ENCODE results near the gene TYW1.
A peak's percentile ranks its signal among the peaks of the same experiment; 100 is the strongest.
"Not testable (repeated sequence)": the region's sequence is repeated elsewhere in the genome, so short reads cannot be mapped to it uniquely, and the experiment has no call there.

TYW1 gene

GRCh38 chr7:66996444-66997191, at the start of gene TYW1:
TSS of gene TYW1 (plus strand) at chr7:66996833. CDS start at chr7:66996979, 146 bp downstream.
- FAIRE-seq = not testable (repeated sequence)
- DNase-seq (ENCODE audit: low spot score) = peak; percentile 85

GRCh38 chr7:66948480-66949109, 48.0 kb upstream of the TYW1 start:
- no peak for FAIRE-seq

GRCh38 chr7:66950311-66950710, 46.3 kb upstream of the TYW1 start:
- DNase-seq (ENCODE audit: low spot score) (no peak), FAIRE-seq (no peak)

More at GRCh38 chr7:66948480-66949109, 48.0 kb upstream of the TYW1 start:
- DNase-seq (ENCODE audit: low spot score) = no peak

GRCh38 chr7:66950763-66951162, 45.9 kb upstream of the TYW1 start:
- DNase-seq (ENCODE audit: low spot score) (peak; percentile 39), FAIRE-seq (no peak)

- DNase-seq (ENCODE audit: low spot score) (peak; percentile 83), FAIRE-seq (peak; percentile 78)
Measured at GRCh38 chr7:66952343-66953043, 44.1 kb upstream of the TYW1 start.

GRCh38 chr7:66953044-66953427, 43.6 kb upstream of the TYW1 start:
- no peak for FAIRE-seq
- DNase-seq (ENCODE audit: low spot score) = no peak

- no peak for FAIRE-seq
Measured at GRCh38 chr7:66957595-66958290, 38.9 kb upstream of the TYW1 start.

GRCh38 chr7:66958538-66959350, 37.9 kb upstream of the TYW1 start:
- no peak for FAIRE-seq
- DNase-seq (ENCODE audit: low spot score) = no peak

More at GRCh38 chr7:66957595-66958290, 38.9 kb upstream of the TYW1 start:
- no peak for DNase-seq (ENCODE audit: low spot score)

GRCh38 chr7:66960192-66960591, 36.4 kb upstream of the TYW1 start:
- no peak for FAIRE-seq

GRCh38 chr7:66961096-66961495, 35.5 kb upstream of the TYW1 start:
- no peak for FAIRE-seq
- no peak for DNase-seq (ENCODE audit: low spot score)

More at GRCh38 chr7:66960192-66960591, 36.4 kb upstream of the TYW1 start:
- no peak for DNase-seq (ENCODE audit: low spot score)

GRCh38 chr7:66964411-66964810, 32.2 kb upstream of the TYW1 start:
- FAIRE-seq = no peak
- peak; percentile 17 for DNase-seq (ENCODE audit: low spot score)

GRCh38 chr7:66967029-66967428, 29.6 kb upstream of the TYW1 start:
- DNase-seq (ENCODE audit: low spot score) (no peak), FAIRE-seq (no peak)

GRCh38 chr7:66969001-66969400, 27.6 kb upstream of the TYW1 start:
- FAIRE-seq; DNase-seq (ENCODE audit: low spot score): not testable (repeated sequence)

GRCh38 chr7:66970310-66970709, 26.3 kb upstream of the TYW1 start:
- DNase-seq (ENCODE audit: low spot score) (no peak), FAIRE-seq (no peak)

- FAIRE-seq (no peak), DNase-seq (ENCODE audit: low spot score) (no peak)
Measured at GRCh38 chr7:66974986-66975590, 21.5 kb upstream of the TYW1 start.

- FAIRE-seq; DNase-seq (ENCODE audit: low spot score): not testable (repeated sequence)
Measured at GRCh38 chr7:66978312-66978711, 18.3 kb upstream of the TYW1 start.

- FAIRE-seq = peak; percentile 52
- not testable (repeated sequence) for DNase-seq (ENCODE audit: low spot score)
Measured at GRCh38 chr7:66979013-66979412, 17.6 kb upstream of the TYW1 start.

- not testable (repeated sequence) for FAIRE-seq; DNase-seq (ENCODE audit: low spot score)
Measured at GRCh38 chr7:66980336-66980735, 16.3 kb upstream of the TYW1 start.

GRCh38 chr7:66989552-66989951, 7.1 kb upstream of the TYW1 start:
- DNase-seq (ENCODE audit: low spot score); FAIRE-seq: not testable (repeated sequence)

GRCh38 chr7:66994051-66994450, 2.6 kb upstream of the TYW1 start:
- FAIRE-seq; DNase-seq (ENCODE audit: low spot score): not testable (repeated sequence)

Measured in urothelium cell line (cell line).